ENCODE data around the gene PLSCR1. TPM values are rescaled to one million over a fixed set of nuclear protein-coding genes. Genes with fewer than 3 reads are reported as not detected.
"Not testable (repeated sequence)": the region's sequence is repeated elsewhere in the genome, so short reads cannot be mapped to it uniquely, and the experiment has no call there.

The PLSCR1 gene
- total RNA-seq, 4 donors from 2014 or later: 16.6 to 42.0 (median 23.9) TPM

DNA sequence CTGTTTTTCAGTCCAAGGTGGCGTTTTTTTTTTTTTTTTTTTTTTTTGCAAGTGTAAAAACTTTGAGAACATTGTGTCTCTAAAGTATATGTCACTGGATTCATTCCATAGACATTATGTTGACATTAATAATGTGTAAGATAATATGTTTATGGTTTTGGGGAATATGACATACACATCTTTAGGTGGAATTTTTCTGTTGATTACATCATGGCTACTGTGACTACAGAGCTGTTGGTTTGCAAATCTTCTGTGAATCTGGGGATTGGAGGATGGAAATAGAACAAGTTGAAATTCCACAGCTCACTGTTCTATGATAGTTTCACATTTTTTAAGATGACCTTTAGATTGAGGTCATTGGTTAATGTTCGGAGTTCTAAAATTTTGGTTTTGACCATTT, 50.6 kb downstream of the PLSCR1 start:
- WGBS: 85% methylated on average over 2 of the region's 2 CpGs
- Histone ChIP-seq H3K27me3 (no peaks in the 10 kb centered on the region), H3K9me3 (no peaks in the 10 kb centered on the region), H3K36me3 (no peaks in the 10 kb centered on the region), H3K27ac (no peak overlapping the region), H3K4me3 (no peak overlapping the region), H3K4me1 (no peaks in the 10 kb centered on the region)
- no peak for DNase-seq (ENCODE audit: low spot score in 2 of 2)
- TF ChIP-seq POLR2AphosphoS5 (IDR thresholded peaks at IDR 0.05): no peak
- no peak for TF ChIP-seq CTCF (IDR thresholded peaks at IDR 0.05)
- no peak for TF ChIP-seq EP300 (IDR thresholded peaks at IDR 0.05)
- TF ChIP-seq POLR2A (IDR thresholded peaks at IDR 0.05): no peak

DNA sequence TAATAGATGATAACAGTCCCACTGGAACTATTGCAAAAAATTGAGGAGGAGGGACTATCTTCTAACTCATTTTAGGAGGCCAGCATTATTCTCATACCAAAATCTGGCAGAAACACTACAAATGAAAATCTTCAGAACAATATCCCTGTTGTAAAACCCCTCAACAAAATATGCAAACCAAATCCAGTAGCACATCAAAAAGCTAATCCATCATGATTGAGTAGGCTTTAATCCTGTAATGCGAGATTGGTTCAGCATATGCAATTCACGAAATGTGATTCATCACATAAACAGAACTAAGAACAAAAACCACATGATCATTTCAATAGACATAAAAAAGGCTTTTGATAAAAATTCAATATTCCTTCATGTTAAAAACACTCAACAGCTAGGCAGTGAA, 51.2 kb downstream of the PLSCR1 start:
- Histone ChIP-seq H3K4me3 (no peak overlapping the region), H3K9me3 (no peaks in the 10 kb centered on the region), H3K4me1 (no peaks in the 10 kb centered on the region), H3K36me3 (no peaks in the 10 kb centered on the region), H3K27ac (no peak overlapping the region), H3K27me3 (no peaks in the 10 kb centered on the region)
- TF ChIP-seq EP300 (IDR thresholded peaks at IDR 0.05) (no peak), CTCF (IDR thresholded peaks at IDR 0.05) (no peak), POLR2AphosphoS5 (IDR thresholded peaks at IDR 0.05) (no peak), POLR2A (IDR thresholded peaks at IDR 0.05) (no peak)
- 59% methylated on average over 2 of the region's 2 CpGs for WGBS
- DNase-seq (ENCODE audit: low spot score in 2 of 2): no peak

GRCh38 chr3:146491303-146491702, 53.1 kb downstream of the PLSCR1 start:
- WGBS: 45% methylated on average over 2 of the region's 2 CpGs
- no peak for DNase-seq (ENCODE audit: low spot score in 2 of 2)

DNA sequence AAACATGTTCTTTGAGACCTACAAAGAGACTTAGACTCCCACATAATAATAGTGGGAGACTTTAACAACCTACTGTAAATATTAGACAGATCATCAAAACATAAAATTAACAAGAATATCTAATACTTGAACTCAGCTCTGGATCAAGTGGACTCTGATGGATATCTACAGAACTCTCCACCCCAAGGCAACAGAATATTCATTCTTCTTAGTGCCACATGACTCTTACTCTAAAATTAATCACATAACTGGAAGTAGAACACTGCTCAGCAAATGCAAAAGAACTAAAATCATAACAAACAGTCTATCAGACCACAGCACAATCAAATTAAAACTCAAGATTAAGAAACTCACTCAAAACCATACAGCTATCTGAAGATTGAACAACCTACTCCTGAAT, 59.1 kb downstream of the PLSCR1 start:
- TF ChIP-seq CTCF (IDR thresholded peaks at IDR 0.05): no peak
- no peak for TF ChIP-seq EP300 (IDR thresholded peaks at IDR 0.05)
- TF ChIP-seq POLR2AphosphoS5 (IDR thresholded peaks at IDR 0.05): no peak
- no peak for TF ChIP-seq POLR2A (IDR thresholded peaks at IDR 0.05)
- DNase-seq (ENCODE audit: low spot score in 2 of 2): no peak
- Histone ChIP-seq H3K27me3 (no peaks in the 10 kb centered on the region), H3K4me1 (no peaks in the 10 kb centered on the region), H3K9me3 (peaks cover 5% of the 10 kb centered on the region), H3K4me3 (no peak overlapping the region), H3K36me3 (no peaks in the 10 kb centered on the region), H3K27ac (no peak overlapping the region)

More at GRCh38 chr3:146491303-146491702, 53.1 kb downstream of the PLSCR1 start:
- Histone ChIP-seq H3K4me1 (no peaks in the 10 kb centered on the region), H3K27ac (no peak overlapping the region), H3K27me3 (no peaks in the 10 kb centered on the region), H3K4me3 (no peak overlapping the region), H3K36me3 (no peaks in the 10 kb centered on the region), H3K9me3 (no peaks in the 10 kb centered on the region)
- TF ChIP-seq EP300 (IDR thresholded peaks at IDR 0.05): no peak
- TF ChIP-seq CTCF (IDR thresholded peaks at IDR 0.05): no peak

- TF ChIP-seq POLR2AphosphoS5 (IDR thresholded peaks at IDR 0.05): no peak
- no peak for TF ChIP-seq CTCF (IDR thresholded peaks at IDR 0.05)
- TF ChIP-seq EP300 (IDR thresholded peaks at IDR 0.05): no peak
- no peak for TF ChIP-seq POLR2A (IDR thresholded peaks at IDR 0.05)
- Histone ChIP-seq H3K36me3 (no peaks in the 10 kb centered on the region), H3K4me1 (peaks cover 7% of the 10 kb centered on the region), H3K27me3 (no peaks in the 10 kb centered on the region), H3K27ac (no peak overlapping the region), H3K9me3 (no peaks in the 10 kb centered on the region), H3K4me3 (no peak overlapping the region)
- WGBS: 92% methylated on average over 4 of the region's 6 CpGs
- no peak for DNase-seq (ENCODE audit: low spot score in 2 of 2)
Measured at GRCh38 chr3:146476094-146476740, 68.2 kb downstream of the PLSCR1 start.

DNA sequence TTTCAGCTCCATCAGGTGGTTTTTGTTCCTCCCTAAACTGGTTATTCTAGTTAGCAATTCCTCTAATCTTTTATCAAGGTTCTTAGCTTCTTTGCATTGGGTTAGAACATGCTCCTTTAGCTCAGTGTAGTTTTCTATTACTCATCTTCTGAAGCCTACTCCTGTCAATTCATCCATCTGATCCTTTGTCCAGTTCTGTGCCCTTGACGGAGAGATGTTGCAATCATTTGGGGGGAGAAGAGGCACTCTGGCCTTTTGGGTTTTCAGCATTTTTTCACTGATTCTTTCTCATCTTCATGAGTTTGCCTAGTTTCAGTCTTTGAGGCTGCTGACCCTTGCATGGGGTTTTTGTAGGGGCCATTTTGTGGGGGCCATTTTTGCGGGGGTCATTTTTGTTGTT, 69.4 kb downstream of the PLSCR1 start:
- not testable (repeated sequence) for DNase-seq (ENCODE audit: low spot score in 2 of 2); H3K9me3 ChIP-seq; H3K36me3 ChIP-seq; H3K27me3 ChIP-seq; H3K4me3 ChIP-seq; H3K4me1 ChIP-seq
- 74% methylated on average over 2 of the region's 2 CpGs for WGBS
- H3K27ac ChIP-seq: peak overlapping the region; percentile 64
